Neuronal stem cell (in vitro differentiated cells): ENCODE data around the gene NRSN2.

Source experiments
- DNase-seq: peaks from one replicate; pipeline ENCODE4 v3.0.0-alpha.2; 2013; ENCODE audit warnings: low spot score
- H2AFZ ChIP-seq: one replicate; pipeline ENCODE4 v1.6.1; 2013; ENCODE audit warnings: mild to moderate bottlenecking, low read length, inconsistent platforms
- H2AK5ac ChIP-seq: 2 replicates; pipeline ENCODE4 v1.6.1; 2013; ENCODE audit warnings: low read depth, mild to moderate bottlenecking, inconsistent platforms, low read length, moderate library complexity, mixed read lengths
- H2BK120ac ChIP-seq: 2 replicates; pipeline ENCODE4 v1.6.1; 2013; ENCODE audit warnings: low read depth, mild to moderate bottlenecking, inconsistent platforms, low read length, moderate library complexity, mixed read lengths
- H2BK12ac ChIP-seq: one replicate; pipeline ENCODE4 v1.6.1; 2013; ENCODE audit warnings: low read length, inconsistent platforms
- H2BK15ac ChIP-seq: 2 replicates; pipeline ENCODE4 v1.6.1; 2013; ENCODE audit warnings: mild to moderate bottlenecking, low read length, inconsistent platforms, mixed read lengths
- H2BK5ac ChIP-seq: one replicate; pipeline ENCODE4 v1.6.1; 2013; ENCODE audit warnings: inconsistent platforms, mild to moderate bottlenecking, low read length, moderate library complexity
- H3K14ac ChIP-seq: one replicate; pipeline ENCODE4 v1.6.1; 2013; ENCODE audit warnings: low read length, inconsistent platforms
- H3K18ac ChIP-seq: 2 replicates; pipeline ENCODE4 v1.6.1; 2013; ENCODE audit warnings: low read length, inconsistent platforms
- H3K23ac ChIP-seq: 2 replicates; pipeline ENCODE4 v1.6.1; 2013; ENCODE audit warnings: low read depth, mild to moderate bottlenecking, mixed read lengths, low read length, inconsistent platforms; ENCODE audit not compliant: poor library complexity
- H3K27ac ChIP-seq: replicated peaks from 3 replicates; pipeline ENCODE4 v1.5.1; 2013; ENCODE audit warnings: low read length, inconsistent platforms
- H3K27me3 ChIP-seq, 3 experiments: 2 replicates each; pipeline ENCODE4 v1.6.1; 2013; ENCODE audit warnings: low read length in 3 of 3, mild to moderate bottlenecking in 2 of 3, inconsistent platforms in 1 of 3, low read depth in 1 of 3, mixed read lengths in 1 of 3, moderate library complexity in 1 of 3; ENCODE audit not compliant: control insufficient read depth in 3 of 3, insufficient read depth in 3 of 3
- H3K36me3 ChIP-seq, 2 donors: replicated peaks in 1 of 2; 2 replicates each; pipeline ENCODE4 v1.6.1; 2013; ENCODE audit warnings: low read length in 2 of 2; ENCODE audit not compliant: control insufficient read depth in 2 of 2, insufficient read depth in 2 of 2
- H3K4ac ChIP-seq: 2 replicates; pipeline ENCODE4 v1.6.1; 2013; ENCODE audit warnings: inconsistent platforms, mild to moderate bottlenecking, low read length, moderate library complexity
- H3K4me1 ChIP-seq, 2 donors: 1 replicate in 1 of 2; 2 replicates in 1 of 2; pipeline ENCODE4 v1.6.1; 2013; ENCODE audit warnings: low read length in 2 of 2, low read depth in 1 of 2; ENCODE audit not compliant: control insufficient read depth in 2 of 2, insufficient read depth in 1 of 2
- H3K4me2 ChIP-seq: one replicate; pipeline ENCODE4 v1.6.1; 2013; ENCODE audit warnings: mild to moderate bottlenecking, low read length, inconsistent platforms; ENCODE audit not compliant: insufficient read depth, poor library complexity, severe bottlenecking
- H3K4me3 ChIP-seq, 2 donors: 2 replicates each; pipeline ENCODE4 v1.5.1; 2013; ENCODE audit warnings: low read length in 2 of 2, mild to moderate bottlenecking in 2 of 2, inconsistent platforms in 1 of 2, moderate library complexity in 1 of 2
- H3K79me1 ChIP-seq: one replicate; pipeline ENCODE4 v1.6.1; 2013; ENCODE audit warnings: low read depth, mild to moderate bottlenecking, inconsistent platforms, low read length, moderate library complexity
- H3K9ac ChIP-seq: one replicate; pipeline ENCODE4 v1.6.1; 2013; ENCODE audit warnings: mild to moderate bottlenecking, low read depth, low read length, inconsistent platforms; ENCODE audit not compliant: poor library complexity
- H3K9me3 ChIP-seq, 2 donors: replicated peaks in 1 of 2; 2 replicates each; pipeline versions ENCODE3 to v1.6.1; 2013; ENCODE audit warnings: low read length in 2 of 2, mild to moderate bottlenecking in 2 of 2, inconsistent platforms in 1 of 2, low read depth in 1 of 2, mixed read lengths in 1 of 2, moderate library complexity in 1 of 2; ENCODE audit not compliant: control insufficient read depth in 2 of 2, insufficient read depth in 1 of 2
- H4K8ac ChIP-seq: one replicate; pipeline ENCODE4 v1.6.1; 2013; ENCODE audit warnings: low read depth, mild to moderate bottlenecking, inconsistent platforms, low read length, moderate library complexity
- H4K91ac ChIP-seq: one replicate; pipeline ENCODE4 v1.6.1; 2013; ENCODE audit warnings: low read length, low read depth, mild to moderate bottlenecking, inconsistent platforms; ENCODE audit not compliant: poor library complexity
- WGBS, 2 donors: extraction: QIAGEN DNeasy Blood & Tissue Kit; methylation state at CpG; one replicate each; pipeline ENCODE4 v1.1.7; 2013; ENCODE audit warnings: missing lambda C conversion rate in 2 of 2, mixed read lengths in 1 of 2; ENCODE audit not compliant: insufficient read length in 2 of 2, insufficient replicate concordance in 1 of 2; ENCODE audit errors: extremely low coverage in 2 of 2; 5-methylcytosine and 5-hydroxymethylcytosine counted together

Gene NRSN2

GRCh38 chr20:325889-326644, 20.8 kb upstream of the NRSN2 start:
- H3K4me2 ChIP-seq = peak overlapping the region; percentile 63
- H3K9me3 ChIP-seq = no peaks in the 10 kb centered on the region
- peaks cover 16 to 36% of the 10 kb centered on the region in 2 donors for H3K36me3 ChIP-seq
- H4K8ac ChIP-seq = no peak overlapping the region
- H2AK5ac ChIP-seq = peak overlapping the region; percentile 100
- H3K4me1 ChIP-seq = peaks cover 25 to 36% of the 10 kb centered on the region in 2 donors
- peak overlapping the region; percentile 100 for H3K14ac ChIP-seq
- H3K18ac ChIP-seq = peak overlapping the region; percentile 99
- peak overlapping the region; percentile 95 for H2BK120ac ChIP-seq
- peak overlapping the region; percentile 96 for H3K27ac ChIP-seq
- WGBS, 2 donors = no CpG with 5 or more reads among the region's 103 CpGs
- H3K27me3 ChIP-seq = no peaks in the 10 kb centered on the region
- H3K23ac ChIP-seq = peak overlapping the region; percentile 98
- peak overlapping the region; percentile 76 for H2AFZ ChIP-seq
- H2BK5ac ChIP-seq = peak overlapping the region; percentile 98
- H3K4ac ChIP-seq = peak overlapping the region; percentile 98
- H2BK12ac ChIP-seq = peak overlapping the region; percentile 85
- H3K4me3 ChIP-seq = peak overlapping the region; percentile 97 to 98
- peaks cover 10% of the 10 kb centered on the region for H3K79me1 ChIP-seq
- H4K91ac ChIP-seq = peak overlapping the region; percentile 96
- H2BK15ac ChIP-seq = peak overlapping the region; percentile 78
- peak overlapping the region; percentile 99 for H3K9ac ChIP-seq
- DNase-seq = peak; percentile 72

- peak overlapping the region; percentile 97 for H3K14ac ChIP-seq
- H2BK5ac ChIP-seq = peak overlapping the region; percentile 98
- peak overlapping the region; percentile 96 for H3K27ac ChIP-seq
- H2BK12ac ChIP-seq = peak overlapping the region; percentile 85
- peak overlapping the region; percentile 98 for H3K9ac ChIP-seq
- H3K23ac ChIP-seq = peak overlapping the region; percentile 98
- H3K18ac ChIP-seq = peak overlapping the region; percentile 99
- peak overlapping the region; percentile 59 for H3K4me2 ChIP-seq
- H4K8ac ChIP-seq = no peak overlapping the region
- H2AFZ ChIP-seq = peak overlapping the region; percentile 76
- peaks cover 15 to 38% of the 10 kb centered on the region in 2 donors for H3K36me3 ChIP-seq
- peaks cover 25 to 36% of the 10 kb centered on the region in 2 donors for H3K4me1 ChIP-seq
- peak overlapping the region; percentile 97 to 98 for H3K4me3 ChIP-seq
- H3K9me3 ChIP-seq = no peaks in the 10 kb centered on the region
- H3K27me3 ChIP-seq = no peaks in the 10 kb centered on the region
- H2BK15ac ChIP-seq = peak overlapping the region; percentile 78
- no CpG with 5 or more reads among the region's 38 CpGs for WGBS, 2 donors
- H4K91ac ChIP-seq = peak overlapping the region; percentile 96
- peaks cover 10% of the 10 kb centered on the region for H3K79me1 ChIP-seq
- H2AK5ac ChIP-seq = peak overlapping the region; percentile 100
- peak overlapping the region; percentile 98 for H3K4ac ChIP-seq
- H2BK120ac ChIP-seq = peak overlapping the region; percentile 95
- DNase-seq = peak; percentile 62
Observed at GRCh38 chr20:326645-327185, 20.2 kb upstream of the NRSN2 start.

GRCh38 chr20:327186-328026, 19.5 kb upstream of the NRSN2 start:
- H4K91ac ChIP-seq = no peak overlapping the region
- H2BK120ac ChIP-seq = no peak overlapping the region
- peak overlapping the region; percentile 81 to 98 for H3K4me3 ChIP-seq
- peak overlapping the region; percentile 42 for H2AK5ac ChIP-seq
- no peak overlapping the region for H3K4ac ChIP-seq
- H4K8ac ChIP-seq = no peak overlapping the region
- peak overlapping the region; percentile 25 for H3K27ac ChIP-seq
- H3K9ac ChIP-seq = peak overlapping the region; percentile 88
- peak; percentile 98 for DNase-seq
- peak overlapping the region; percentile 60 for H3K4me2 ChIP-seq
- H3K36me3 ChIP-seq = peaks cover 18 to 38% of the 10 kb centered on the region in 2 donors
- no peaks in the 10 kb centered on the region for H3K27me3 ChIP-seq
- H2AFZ ChIP-seq = no peak overlapping the region
- no peaks in the 10 kb centered on the region for H3K9me3 ChIP-seq
- H2BK5ac ChIP-seq = peak overlapping the region; percentile 49
- peaks cover 25 to 36% of the 10 kb centered on the region in 2 donors for H3K4me1 ChIP-seq
- WGBS, 2 donors = no CpG with 5 or more reads among the region's 47 CpGs
- no peak overlapping the region for H2BK15ac ChIP-seq
- peak overlapping the region; percentile 77 for H3K23ac ChIP-seq
- no peak overlapping the region for H2BK12ac ChIP-seq
- H3K79me1 ChIP-seq = peaks cover 10% of the 10 kb centered on the region
- H3K14ac ChIP-seq = peak overlapping the region; percentile 40
- peak overlapping the region; percentile 84 for H3K18ac ChIP-seq
